Measurements from ENCODE around the gene ACTR10.
A peak's percentile ranks its signal among the peaks of the same experiment; 100 is the strongest.

Gene ACTR10

DNA sequence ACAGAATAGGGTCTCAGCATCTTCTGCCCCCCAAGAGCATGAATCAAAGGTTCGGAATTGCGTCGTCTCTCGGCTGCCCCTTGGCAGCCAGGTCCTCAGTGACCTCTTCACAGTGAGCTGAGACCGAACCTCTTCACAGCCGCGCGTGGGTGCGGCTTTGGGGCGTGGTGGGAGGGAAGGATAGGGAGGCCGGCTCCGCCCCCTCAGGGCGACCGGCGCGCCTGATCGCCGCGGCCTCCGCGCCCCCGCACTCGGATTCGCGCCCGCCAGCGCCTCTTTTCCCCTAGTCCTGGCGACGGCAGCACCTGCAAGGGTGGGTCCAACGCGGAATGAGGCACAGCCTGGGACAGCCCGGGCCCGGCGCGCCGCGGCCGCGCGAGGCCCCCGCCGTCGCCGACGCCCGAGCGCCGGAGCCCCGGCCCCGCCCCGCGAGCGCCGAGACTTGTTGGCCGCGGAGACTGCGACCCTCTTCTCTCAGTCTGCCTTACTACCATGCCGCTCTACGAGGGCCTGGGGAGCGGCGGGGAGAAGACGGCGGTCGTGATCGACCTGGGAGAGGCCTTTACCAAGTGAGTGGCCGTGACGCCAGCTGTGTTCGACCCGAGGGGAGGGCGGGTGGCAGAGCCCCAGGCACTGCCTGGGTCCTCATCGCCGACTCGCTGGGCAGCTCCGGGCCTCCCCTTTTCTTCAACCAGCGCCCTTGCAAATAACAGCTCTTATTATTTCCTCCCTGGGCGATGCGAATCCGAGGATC is at the start of gene ACTR10:
TSS of gene ACTR10 (plus strand) at position 424 of the 754 bp plus-strand sequence. CDS start at position 493, 69 bp downstream.
- FAIRE-seq: peak; percentile 99
- peak; percentile 97 for DNase-seq (ENCODE audit: low spot score)

DNA sequence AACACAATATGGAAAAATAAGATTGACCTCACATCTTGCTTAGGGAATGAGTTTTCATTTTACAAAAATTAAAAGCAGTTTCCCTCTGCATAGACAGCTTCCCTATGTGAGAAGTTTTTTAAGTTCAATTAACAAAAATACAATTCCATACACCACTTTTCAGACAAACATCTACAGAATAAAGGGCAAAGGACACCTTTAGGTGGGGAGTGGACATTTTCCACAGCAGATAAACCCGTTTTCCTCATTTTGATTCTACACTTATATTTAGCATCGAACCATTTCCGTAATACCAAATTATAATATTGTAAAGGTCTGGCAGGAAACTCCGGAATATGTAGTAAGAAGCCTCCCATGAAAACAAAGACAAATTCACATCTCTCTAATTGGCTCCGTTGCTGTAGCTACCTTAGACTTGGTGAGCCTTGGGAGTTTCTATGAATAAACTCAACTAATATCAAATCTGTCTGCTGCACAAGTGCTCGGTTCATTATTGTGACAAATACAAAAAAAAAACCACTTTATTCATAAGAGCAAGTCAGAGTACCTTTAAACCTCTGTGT is 49.6 kb upstream of the ACTR10 start:
- no peak for FAIRE-seq

DNA sequence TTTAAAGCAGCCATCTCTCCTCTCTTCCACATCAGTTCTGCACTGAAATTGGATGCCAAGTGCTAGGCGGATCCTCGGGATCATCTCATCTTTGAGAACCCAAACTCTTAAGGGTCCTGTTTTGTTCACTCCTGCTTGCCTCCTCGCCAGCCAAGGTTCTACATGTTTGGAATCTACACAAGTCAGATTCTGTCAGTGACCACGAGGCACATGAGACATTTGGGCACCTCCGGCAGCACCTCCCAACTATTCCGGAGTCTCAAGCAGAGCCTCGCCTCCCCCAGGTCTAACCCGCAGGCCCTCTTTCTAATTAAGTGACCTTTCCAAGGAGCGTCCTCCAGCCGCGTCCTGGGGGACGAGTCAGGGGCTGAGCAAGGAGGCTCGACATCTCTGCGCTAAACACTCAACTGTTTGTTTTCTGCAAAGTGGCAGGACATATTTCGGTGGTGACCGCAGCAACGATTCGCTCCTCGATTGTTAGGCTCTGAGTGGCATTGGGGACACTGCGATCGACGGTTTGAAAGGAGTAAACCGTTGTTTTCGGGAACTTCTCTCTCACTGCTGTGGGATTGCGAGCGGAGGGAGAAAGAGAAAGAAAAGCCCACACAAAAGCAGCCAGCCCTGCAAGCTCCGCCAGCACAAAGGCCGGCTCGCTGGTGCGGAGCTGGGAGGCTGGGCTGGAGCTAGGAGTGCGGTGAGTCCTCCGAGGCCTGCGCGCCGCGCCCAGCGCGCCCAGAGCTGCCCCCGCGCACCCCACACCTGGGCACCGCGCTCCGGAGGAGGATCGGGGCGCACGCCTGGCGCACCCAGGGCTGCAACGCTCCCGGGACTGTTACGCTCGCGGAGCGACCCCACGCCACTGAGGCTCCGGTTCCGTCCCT is 48.6 kb upstream of the ACTR10 start:
- FAIRE-seq: peak; percentile 86

More for the DNA sequence above, 49.6 kb upstream of the ACTR10 start:
- no peak for DNase-seq (ENCODE audit: low spot score)

DNA sequence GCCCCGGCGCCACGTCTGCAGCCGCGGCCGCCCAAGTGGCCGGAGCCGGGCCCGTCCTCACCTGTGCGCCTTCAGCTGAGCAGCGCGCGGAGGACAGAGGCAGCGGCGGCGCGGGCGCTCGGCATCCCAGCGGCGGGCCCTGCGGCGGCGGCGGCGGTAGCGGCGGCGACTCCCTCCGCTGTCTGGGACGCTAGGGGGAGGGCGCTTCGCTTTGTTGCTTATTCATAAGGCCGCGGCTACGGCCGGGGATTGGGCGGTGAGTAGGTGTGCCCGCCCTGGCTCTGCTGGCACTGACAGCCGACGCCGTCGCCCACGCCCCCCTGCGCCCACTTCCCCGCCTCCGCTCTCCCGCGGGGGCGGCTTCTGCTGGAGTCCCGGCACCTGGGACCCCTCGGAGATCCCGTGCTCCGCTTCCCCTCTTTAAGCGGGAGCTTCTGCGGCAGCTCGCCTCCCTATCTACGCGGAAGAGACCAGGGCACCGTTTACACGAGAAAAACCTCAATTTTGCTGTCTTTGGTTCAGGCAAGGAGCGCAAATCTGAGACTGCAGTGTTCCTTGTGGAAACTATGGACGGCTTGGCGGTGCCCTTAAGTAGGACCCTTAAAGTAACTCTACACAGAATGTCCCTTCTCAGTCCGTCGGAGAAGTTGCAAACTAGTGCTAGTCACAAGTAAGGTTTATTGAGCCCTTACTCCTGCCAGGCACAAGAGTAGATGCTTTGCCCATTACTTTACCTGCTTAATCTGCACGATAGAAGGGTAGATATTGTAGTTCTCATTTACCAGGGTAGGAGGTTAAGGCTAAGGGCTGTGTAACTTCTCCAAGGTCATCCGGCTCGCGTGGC is 47.7 kb upstream of the ACTR10 start, which contains the start of gene ARMH4:
TSS of gene ARMH4 (minus strand) at position 200 of the 844 bp plus-strand sequence. CDS start 12,855 bp downstream, outside the sequence.
- peak; percentile 98 for FAIRE-seq
- peak; percentile 96 for DNase-seq (ENCODE audit: low spot score)

More for the DNA sequence above, 48.6 kb upstream of the ACTR10 start:
- DNase-seq (ENCODE audit: low spot score): peak; percentile 56

DNA sequence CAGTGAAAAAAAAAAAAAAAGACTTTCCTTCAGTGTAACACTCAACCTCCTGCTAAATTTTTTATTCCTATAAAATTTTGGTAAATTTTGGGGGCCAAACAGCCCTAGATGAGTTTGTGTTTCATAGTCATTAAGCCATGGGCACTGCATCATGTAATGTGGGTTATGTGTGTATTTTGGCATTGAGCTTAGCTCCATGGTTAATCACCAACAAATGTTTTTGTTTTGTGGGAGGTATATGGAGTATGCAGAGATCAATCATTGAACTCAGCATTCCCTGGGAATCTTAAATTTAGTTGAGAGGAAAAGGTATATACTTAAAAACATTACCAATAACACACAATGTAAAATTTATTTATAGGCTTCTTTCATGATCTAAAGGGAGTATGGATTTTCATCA is 39.4 kb upstream of the ACTR10 start:
- DNase-seq (ENCODE audit: low spot score) (no peak), FAIRE-seq (no peak)

DNA sequence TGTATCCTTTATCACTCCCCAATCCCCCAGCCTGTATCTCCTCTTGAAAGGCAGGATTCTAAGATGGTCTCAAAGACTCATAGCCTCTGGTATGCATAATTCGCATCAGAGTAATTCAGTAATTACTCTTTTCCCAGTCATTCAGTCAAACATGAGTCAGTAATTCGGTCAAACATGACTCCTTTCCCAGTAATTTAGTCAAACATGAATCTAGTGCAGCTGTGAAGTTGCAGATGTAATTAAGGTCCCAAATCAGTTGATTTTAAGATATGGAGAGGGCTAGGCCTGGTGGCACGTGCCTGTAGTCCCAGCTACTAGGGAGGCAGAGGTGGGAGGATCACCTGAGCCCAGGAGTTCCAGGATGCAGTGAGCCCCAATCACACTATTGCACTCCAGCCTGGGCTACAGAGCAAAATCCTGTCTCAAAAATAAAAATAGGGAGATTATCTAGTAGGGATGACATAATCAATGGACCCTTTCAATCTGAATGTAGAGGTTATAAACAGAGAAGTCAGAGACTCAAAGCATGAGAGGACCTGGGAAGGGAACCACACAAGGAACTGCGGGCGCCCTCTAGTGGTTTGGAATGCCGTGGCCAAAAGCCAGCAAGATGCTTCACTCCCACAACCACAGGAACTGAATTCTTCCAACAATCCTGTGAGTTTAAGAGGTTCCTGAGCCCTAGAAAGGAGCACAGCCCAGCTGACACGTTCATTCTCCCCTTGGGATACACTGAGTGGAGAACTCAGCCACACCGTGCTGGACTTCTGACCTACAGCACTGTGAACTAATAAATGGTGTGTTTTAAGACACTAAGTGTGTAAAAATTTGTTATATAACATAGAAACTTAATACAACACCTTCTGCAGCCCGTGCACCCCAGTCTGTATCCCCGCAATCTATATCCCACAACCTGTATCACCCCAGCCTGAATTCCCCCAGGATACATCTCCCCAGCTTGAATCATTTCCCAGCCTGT is 33.7 kb upstream of the ACTR10 start:
- peak; percentile 73 for FAIRE-seq
- peak; percentile 87 for DNase-seq (ENCODE audit: low spot score)

DNA sequence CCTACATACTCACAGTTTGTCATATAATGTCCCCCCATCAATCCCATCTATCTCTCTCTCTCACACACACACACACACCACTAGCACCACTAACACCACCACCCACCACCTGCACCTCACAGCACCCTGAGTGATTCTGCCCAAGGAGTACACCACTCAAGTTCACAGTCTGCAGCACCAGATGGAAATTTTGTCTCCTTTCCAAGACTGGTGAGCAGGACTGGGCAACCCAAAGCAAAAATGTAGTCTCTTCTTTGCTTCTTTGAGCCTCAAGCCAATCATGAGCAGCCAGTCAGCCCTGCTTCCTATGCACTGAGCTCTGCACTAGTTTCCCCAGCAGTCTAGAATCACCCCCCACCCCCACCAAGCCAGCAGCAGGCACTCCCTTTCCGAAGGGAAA is 32.9 kb upstream of the ACTR10 start:
- peak; percentile 75 for FAIRE-seq
- DNase-seq (ENCODE audit: low spot score): no peak

DNA sequence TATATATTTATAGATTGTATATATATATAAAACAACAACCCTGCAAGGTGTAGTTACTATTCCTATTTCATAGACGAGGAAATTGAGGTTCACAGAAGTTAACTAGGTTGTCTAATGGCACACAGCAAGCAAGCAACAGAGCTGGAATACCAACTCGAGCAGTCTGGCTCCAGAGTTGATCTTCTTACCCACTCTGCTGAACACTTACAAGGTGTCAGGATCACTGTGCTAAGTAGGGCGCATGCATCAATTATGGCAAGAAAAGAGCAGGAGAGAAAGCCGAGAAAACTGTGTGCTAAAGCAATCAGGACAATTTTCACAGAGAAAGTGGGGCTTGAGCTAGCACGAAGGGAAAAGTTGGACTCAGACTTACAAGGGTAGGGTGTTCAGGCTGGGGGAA is 32.1 kb upstream of the ACTR10 start:
- FAIRE-seq (no peak), DNase-seq (ENCODE audit: low spot score) (no peak)

DNA sequence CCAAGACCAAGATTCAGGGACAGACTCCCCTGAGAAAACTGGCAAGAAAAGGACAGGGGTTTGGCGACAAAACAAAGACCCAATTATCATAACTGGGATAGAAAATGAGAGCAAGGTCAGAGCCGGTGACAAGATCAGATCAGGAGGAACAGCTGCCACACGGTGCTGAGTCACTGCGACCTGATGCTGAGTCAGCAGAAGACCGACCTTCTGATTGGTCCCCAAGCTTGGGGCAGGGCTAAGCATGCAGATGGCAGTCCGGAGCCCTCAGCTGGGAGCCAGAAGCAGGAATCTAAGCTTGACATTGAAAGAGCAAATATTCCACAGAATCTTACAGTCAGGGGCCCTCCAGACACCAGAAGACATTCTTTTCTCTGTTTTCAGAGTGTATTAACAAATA is 28.9 kb upstream of the ACTR10 start:
- DNase-seq (ENCODE audit: low spot score) (peak; percentile 98), FAIRE-seq (peak; percentile 97)

DNA sequence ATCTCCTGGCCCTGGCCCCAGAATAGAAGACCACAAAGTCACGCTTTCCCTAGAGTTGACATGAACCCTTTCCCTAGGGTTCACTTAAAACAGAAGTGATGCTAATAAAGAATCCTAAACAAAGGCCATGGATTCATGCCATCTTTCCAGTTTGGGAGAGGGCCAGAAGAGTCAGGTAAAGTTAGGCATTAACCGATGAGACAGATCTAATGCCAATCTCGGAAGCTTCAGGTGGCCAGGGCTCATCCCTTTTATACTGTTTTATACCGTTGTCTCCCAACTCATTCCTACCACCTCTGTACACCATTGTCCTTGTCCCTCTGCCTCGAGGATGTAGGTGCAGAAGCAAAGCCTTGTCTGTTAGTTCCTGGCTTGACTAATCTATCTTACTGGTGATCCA is 22.8 kb upstream of the ACTR10 start:
- DNase-seq (ENCODE audit: low spot score): no peak
- FAIRE-seq: no peak

DNA sequence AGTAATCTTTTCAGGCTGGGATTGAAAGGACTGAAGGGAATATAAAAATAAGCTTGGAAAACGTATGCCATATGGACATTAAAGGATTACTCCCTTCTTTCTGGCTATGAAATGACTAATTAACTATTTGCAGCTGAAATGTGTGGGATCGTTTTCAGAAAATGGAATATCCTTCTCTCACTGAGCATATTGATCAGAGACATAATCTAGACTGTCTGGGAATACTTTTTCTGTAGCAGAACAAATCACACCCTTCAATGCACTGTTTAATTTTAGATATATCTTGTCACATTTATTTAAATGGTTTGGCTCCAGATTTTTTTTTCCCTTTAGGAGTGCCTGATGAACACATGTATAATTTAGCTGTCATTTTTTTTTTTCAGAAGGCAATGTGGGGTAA is 10.8 kb upstream of the ACTR10 start:
- no peak for DNase-seq (ENCODE audit: low spot score)

DNA sequence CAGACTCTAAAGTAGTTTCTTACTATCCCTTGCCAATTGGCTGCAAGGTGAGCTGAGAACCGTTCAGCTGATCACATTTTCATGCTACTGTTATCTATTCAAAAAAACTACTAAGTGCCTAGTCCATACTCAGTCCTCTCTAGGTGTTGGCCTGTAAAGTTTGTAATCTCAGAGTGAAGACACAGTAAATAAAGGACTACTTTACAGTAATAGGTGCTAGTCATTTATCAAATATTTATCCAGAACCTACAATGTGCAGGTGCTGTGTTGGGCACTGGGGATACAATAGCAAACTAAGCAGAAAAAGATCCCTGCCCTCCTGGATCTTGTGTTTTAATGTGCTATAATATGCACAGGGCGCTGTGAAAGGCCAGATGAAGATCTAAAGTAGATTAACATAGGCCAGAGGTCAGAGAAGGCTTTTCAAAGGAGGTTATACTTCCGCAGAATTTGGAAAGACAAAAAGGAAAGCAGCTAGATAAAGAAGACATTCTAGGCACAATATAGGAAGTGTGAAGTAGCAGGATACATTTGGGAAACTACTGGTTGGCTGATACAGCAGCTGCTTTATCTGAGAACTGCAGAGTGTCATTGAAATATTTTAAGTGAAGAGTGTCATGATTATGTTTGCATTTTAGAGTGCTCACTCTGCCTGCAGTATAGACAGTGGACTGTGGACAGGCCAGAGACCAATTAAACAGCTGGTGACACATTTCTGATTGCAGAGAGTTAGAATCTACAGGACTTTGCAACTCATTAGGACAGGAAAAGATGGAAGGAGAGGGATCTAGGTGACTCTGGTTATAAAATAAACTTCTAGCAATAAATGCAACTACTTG is 8.0 kb upstream of the ACTR10 start:
- peak; percentile 56 for FAIRE-seq
- no peak for DNase-seq (ENCODE audit: low spot score)

More for the DNA sequence above, 10.8 kb upstream of the ACTR10 start:
- peak; percentile 50 for FAIRE-seq

DNA sequence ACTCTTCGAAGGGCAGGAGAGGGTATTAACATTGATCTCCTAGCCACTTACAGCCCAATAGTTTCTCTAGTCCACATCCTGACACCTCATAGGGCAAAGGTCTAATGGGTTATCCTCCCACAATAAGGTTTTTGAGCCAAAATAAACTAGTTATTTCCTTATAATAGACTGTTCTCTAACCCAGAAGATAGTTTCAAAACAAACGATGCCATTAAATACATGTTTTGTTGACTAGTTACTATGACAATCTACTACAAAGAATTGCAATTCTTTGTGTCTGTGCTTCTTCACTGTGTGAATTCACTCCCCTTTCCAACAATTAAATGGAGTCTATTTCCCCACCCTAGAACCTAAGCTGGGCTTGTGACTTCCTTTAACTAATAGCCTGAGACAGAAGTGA is 6.4 kb upstream of the ACTR10 start:
- FAIRE-seq (no peak), DNase-seq (ENCODE audit: low spot score) (no peak)

DNA sequence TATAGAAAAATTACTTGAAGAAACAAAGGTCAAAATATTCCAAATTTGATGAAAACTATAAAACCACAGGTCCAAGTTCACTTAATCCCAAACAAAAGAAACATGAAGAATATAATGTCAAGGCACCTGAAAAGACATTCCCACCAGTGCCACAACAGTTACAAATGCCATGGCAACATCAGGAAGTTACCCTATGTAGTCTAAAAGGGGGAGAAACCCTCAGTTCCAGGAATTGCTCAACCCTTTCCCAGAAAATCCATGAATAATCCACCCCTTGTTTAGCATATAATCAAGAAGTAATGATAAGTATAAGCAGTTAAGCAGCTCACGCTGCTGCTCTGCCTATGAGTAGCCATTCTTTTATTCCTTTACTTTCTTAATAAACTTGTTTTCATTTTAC is 3.8 kb upstream of the ACTR10 start:
- FAIRE-seq (no peak), DNase-seq (ENCODE audit: low spot score) (no peak)

DNA sequence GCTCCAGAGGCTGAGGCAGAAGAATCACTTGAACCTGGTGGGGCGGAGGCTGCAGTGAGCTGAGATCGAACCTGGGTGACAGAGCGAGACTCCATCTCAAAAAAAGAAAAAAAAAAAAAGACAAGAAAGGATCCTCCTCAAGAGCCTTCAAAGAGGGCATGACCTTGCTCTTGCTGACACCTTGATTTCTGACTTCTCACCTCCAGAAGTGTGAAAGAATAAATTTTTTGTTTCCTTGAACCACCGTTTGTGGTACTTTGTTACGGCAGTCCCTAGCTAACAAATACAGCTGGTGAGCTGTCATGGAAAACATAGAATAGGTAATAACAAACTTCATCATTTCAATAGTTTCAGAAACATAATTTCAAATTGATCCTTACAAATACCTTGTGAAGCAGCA is 1.9 kb upstream of the ACTR10 start:
- DNase-seq (ENCODE audit: low spot score) (no peak), FAIRE-seq (no peak)

DNA sequence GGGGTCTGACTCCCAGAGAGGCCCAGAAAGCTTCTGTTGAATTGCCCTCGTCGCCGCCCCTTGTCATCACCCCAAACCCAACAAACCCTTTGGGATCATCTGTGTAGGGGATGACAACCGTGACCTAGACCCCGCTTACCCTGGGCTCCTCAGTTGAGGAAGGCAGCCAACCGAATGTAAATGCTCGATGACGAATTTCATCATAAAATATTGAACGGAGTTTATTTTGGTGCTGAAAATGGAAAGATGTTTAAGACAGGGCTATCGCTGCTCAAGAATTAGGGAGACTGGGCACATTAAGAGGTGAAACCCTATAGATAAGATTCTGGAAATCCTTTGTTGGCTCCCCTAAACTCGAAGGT is 512 bp downstream of the ACTR10 start:
- FAIRE-seq (no peak), DNase-seq (ENCODE audit: low spot score) (no peak)

DNA sequence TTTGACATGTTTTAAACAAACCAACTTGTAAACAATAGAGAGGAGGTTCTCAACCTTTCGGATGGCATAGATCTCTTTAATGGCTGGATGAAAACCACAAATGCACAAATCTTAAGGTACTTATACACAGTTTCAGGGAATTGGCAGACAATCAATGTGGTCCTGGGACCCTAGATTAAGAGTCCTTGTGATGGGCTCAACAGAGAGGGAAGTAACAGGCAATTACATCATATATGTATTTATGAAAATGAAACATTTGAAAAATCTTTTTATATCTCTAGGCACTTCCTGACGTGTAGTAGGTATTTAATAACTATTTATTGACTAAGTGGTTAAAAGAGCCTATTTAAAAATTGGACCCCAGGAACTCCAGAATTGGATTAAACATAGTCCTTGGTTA is 897 bp downstream of the ACTR10 start:
- DNase-seq (ENCODE audit: low spot score): no peak
- FAIRE-seq: no peak

DNA sequence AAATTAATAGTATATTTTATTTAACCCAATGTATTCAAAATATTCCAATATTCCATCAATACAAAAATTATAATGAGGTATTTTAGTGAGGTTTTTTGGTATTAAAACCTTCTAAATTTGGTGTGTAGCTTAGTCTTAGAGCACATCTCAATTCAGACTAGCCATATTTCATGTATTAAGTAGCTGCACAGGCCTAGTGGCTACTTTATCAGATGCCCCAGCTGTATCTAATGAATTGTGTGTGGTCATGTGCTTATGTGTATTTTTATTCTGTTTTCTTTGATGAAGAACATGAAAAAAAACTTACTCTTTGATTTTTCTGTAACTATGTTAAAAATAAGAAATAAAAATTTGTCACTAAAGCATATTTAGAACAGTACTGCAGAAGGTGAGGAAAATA is 13.2 kb downstream of the ACTR10 start:
- FAIRE-seq (no peak), DNase-seq (ENCODE audit: low spot score) (no peak)

Data from urothelium cell line (cell line).